Activated naive CD8-positive, alpha-beta T cell treated with anti-CD3 and anti-CD28 coated beads, Interleukin-2, amount 10 ng/mL, durations not matched to agents 7 days and 5 days (primary cell): ENCODE data around the gene CNTNAP5. TPM values are rescaled to one million over a fixed set of nuclear protein-coding genes. Genes with fewer than 3 reads are reported as not detected.

Experiments
- ATAC-seq: fragments of 150-1000 bp; cut with Tn5 transposase; one replicate; pipeline ENCODE4 v1.10.0; 2021; ENCODE audit warnings: low read depth, moderate library complexity
- POLR2A ChIA-PET: fragments of 350-600 bp; sonication (Branson Sonifier 250); formaldehyde crosslinking; loops from one replicate; lab custom pipeline; 2021; ENCODE audit warnings: antibody characterized with exemption; lab: Charles Lee
- DNase-seq: peaks from one replicate; pipeline ENCODE4 v3.0.0; 2021
- H3K27ac Mint-ChIP-seq: one replicate; pipeline ENCODE4 v1.8.0; 2022; ENCODE audit warnings: mild to moderate bottlenecking, mixed read lengths
- H3K27me3 Mint-ChIP-seq: one replicate; pipeline ENCODE4 v1.8.0; 2022; ENCODE audit warnings: mild to moderate bottlenecking, moderate library complexity, mixed read lengths
- H3K36me3 Mint-ChIP-seq: one replicate; pipeline ENCODE4 v1.8.0; 2021; ENCODE audit warnings: mild to moderate bottlenecking, mixed read lengths
- H3K4me1 Mint-ChIP-seq: one replicate; pipeline ENCODE4 v1.8.0; 2021; ENCODE audit warnings: mixed read lengths
- H3K4me3 Mint-ChIP-seq: one replicate; pipeline ENCODE4 v1.8.0; 2022; ENCODE audit warnings: mild to moderate bottlenecking, moderate library complexity, mixed read lengths
- H3K9me3 Mint-ChIP-seq: one replicate; pipeline ENCODE4 v1.8.0; 2021; ENCODE audit warnings: mixed read lengths
- total RNA-seq, 2 experiments: library from RNA; stranded (reverse); gene quantifications; one replicate each; pipeline ENCODE4 v1.2.3, GENCODE V29; 2021

Gene CNTNAP5
- total RNA-seq, 2 experiments from 2014 or later, result not detected

- Mint-ChIP-seq H3K36me3 (no peaks in the 10 kb centered on the region), H3K9me3 (peaks cover 2% of the 10 kb centered on the region), H3K27ac (no peak overlapping the region), H3K4me1 (no peaks in the 10 kb centered on the region), H3K4me3 (no peak overlapping the region), H3K27me3 (no peaks in the 10 kb centered on the region)
- ATAC-seq (no peak), DNase-seq (no peak)
- POLR2A ChIA-PET, result no interaction called here
Measured at GRCh38 chr2:124147552-124147951, 122.5 kb downstream of the CNTNAP5 start.

GRCh38 chr2:124149571-124149970 is 124.5 kb downstream of the CNTNAP5 start:
- Mint-ChIP-seq H3K27me3 (no peaks in the 10 kb centered on the region), H3K4me1 (no peaks in the 10 kb centered on the region), H3K4me3 (no peak overlapping the region), H3K36me3 (no peaks in the 10 kb centered on the region), H3K27ac (no peak overlapping the region), H3K9me3 (peaks cover 2% of the 10 kb centered on the region)
- DNase-seq, result no peak
- ATAC-seq, result no peak
- POLR2A ChIA-PET, result no interaction called here

GRCh38 chr2:124151691-124152090 is 126.6 kb downstream of the CNTNAP5 start:
- no peak for ATAC-seq

GRCh38 chr2:124153713-124154112 is 128.6 kb downstream of the CNTNAP5 start:
- Mint-ChIP-seq H3K36me3 (no peaks in the 10 kb centered on the region), H3K9me3 (peaks cover 2% of the 10 kb centered on the region), H3K4me1 (no peaks in the 10 kb centered on the region), H3K4me3 (no peak overlapping the region), H3K27ac (no peak overlapping the region), H3K27me3 (no peaks in the 10 kb centered on the region)
- DNase-seq, result no peak
- no peak for ATAC-seq
- POLR2A ChIA-PET, result no interaction called here

More at GRCh38 chr2:124151691-124152090, 126.6 kb downstream of the CNTNAP5 start:
- Mint-ChIP-seq H3K27ac (no peak overlapping the region), H3K9me3 (peaks cover 2% of the 10 kb centered on the region), H3K4me1 (no peaks in the 10 kb centered on the region), H3K27me3 (no peaks in the 10 kb centered on the region), H3K4me3 (no peak overlapping the region), H3K36me3 (no peaks in the 10 kb centered on the region)
- POLR2A ChIA-PET, result no interaction called here
- no peak for DNase-seq

- no peak for ATAC-seq
- Mint-ChIP-seq H3K27ac (no peak overlapping the region), H3K4me1 (no peaks in the 10 kb centered on the region), H3K27me3 (no peaks in the 10 kb centered on the region), H3K4me3 (no peak overlapping the region), H3K36me3 (no peaks in the 10 kb centered on the region), H3K9me3 (no peaks in the 10 kb centered on the region)
- no peak for DNase-seq
- POLR2A ChIA-PET, result no interaction called here
Measured at GRCh38 chr2:124159166-124159565, 134.1 kb downstream of the CNTNAP5 start.

- ATAC-seq (no peak), DNase-seq (no peak)
- no peaks in the 10 kb centered on the region for H3K4me1 Mint-ChIP-seq
- H3K27me3 Mint-ChIP-seq, result no peaks in the 10 kb centered on the region
- POLR2A ChIA-PET, result no interaction called here
- H3K9me3 Mint-ChIP-seq, result no peaks in the 10 kb centered on the region
- H3K27ac Mint-ChIP-seq, result no peak overlapping the region
- H3K36me3 Mint-ChIP-seq, result no peaks in the 10 kb centered on the region
- no peak overlapping the region for H3K4me3 Mint-ChIP-seq
Measured at GRCh38 chr2:124161542-124161941, 136.5 kb downstream of the CNTNAP5 start.

GRCh38 chr2:124162256-124162655 is 137.2 kb downstream of the CNTNAP5 start:
- no peaks in the 10 kb centered on the region for H3K4me1 Mint-ChIP-seq
- no peak overlapping the region for H3K4me3 Mint-ChIP-seq
- H3K27me3 Mint-ChIP-seq, result no peaks in the 10 kb centered on the region
- no peaks in the 10 kb centered on the region for H3K36me3 Mint-ChIP-seq
- no peak overlapping the region for H3K27ac Mint-ChIP-seq
- DNase-seq (no peak), ATAC-seq (no peak)
- no peaks in the 10 kb centered on the region for H3K9me3 Mint-ChIP-seq
- POLR2A ChIA-PET, result no interaction called here

GRCh38 chr2:124163840-124164239 is 138.8 kb downstream of the CNTNAP5 start:
- H3K36me3 Mint-ChIP-seq, result no peaks in the 10 kb centered on the region
- no peaks in the 10 kb centered on the region for H3K9me3 Mint-ChIP-seq
- no peaks in the 10 kb centered on the region for H3K27me3 Mint-ChIP-seq
- DNase-seq, result no peak
- no peaks in the 10 kb centered on the region for H3K4me1 Mint-ChIP-seq
- POLR2A ChIA-PET, result no interaction called here
- H3K4me3 Mint-ChIP-seq, result no peak overlapping the region
- no peak overlapping the region for H3K27ac Mint-ChIP-seq
- no peak for ATAC-seq

GRCh38 chr2:124165698-124166097 is 140.6 kb downstream of the CNTNAP5 start:
- no peak for DNase-seq

GRCh38 chr2:124171472-124172063 is 146.5 kb downstream of the CNTNAP5 start:
- H3K4me3 Mint-ChIP-seq, result no peak overlapping the region
- DNase-seq (no peak), ATAC-seq (no peak)
- H3K27ac Mint-ChIP-seq, result no peak overlapping the region
- POLR2A ChIA-PET, result no interaction called here
- no peaks in the 10 kb centered on the region for H3K27me3 Mint-ChIP-seq
- H3K9me3 Mint-ChIP-seq, result peaks cover 5% of the 10 kb centered on the region
- H3K36me3 Mint-ChIP-seq, result no peaks in the 10 kb centered on the region
- H3K4me1 Mint-ChIP-seq, result no peaks in the 10 kb centered on the region

More at GRCh38 chr2:124165698-124166097, 140.6 kb downstream of the CNTNAP5 start:
- ATAC-seq, result no peak
- no peaks in the 10 kb centered on the region for H3K4me1 Mint-ChIP-seq
- H3K27me3 Mint-ChIP-seq, result no peaks in the 10 kb centered on the region
- H3K9me3 Mint-ChIP-seq, result peaks cover 5% of the 10 kb centered on the region
- no peaks in the 10 kb centered on the region for H3K36me3 Mint-ChIP-seq
- no peak overlapping the region for H3K4me3 Mint-ChIP-seq
- POLR2A ChIA-PET, result no interaction called here
- H3K27ac Mint-ChIP-seq, result no peak overlapping the region

- no peaks in the 10 kb centered on the region for H3K36me3 Mint-ChIP-seq
- no peak for DNase-seq
- H3K27me3 Mint-ChIP-seq, result no peaks in the 10 kb centered on the region
- H3K4me3 Mint-ChIP-seq, result no peak overlapping the region
- ATAC-seq, result no peak
- no peaks in the 10 kb centered on the region for H3K4me1 Mint-ChIP-seq
- peaks cover 2% of the 10 kb centered on the region for H3K9me3 Mint-ChIP-seq
- POLR2A ChIA-PET, result no interaction called here
- no peak overlapping the region for H3K27ac Mint-ChIP-seq
Measured at GRCh38 chr2:124178719-124179118, 153.6 kb downstream of the CNTNAP5 start.

- ATAC-seq (no peak), DNase-seq (no peak)
- POLR2A ChIA-PET, result no interaction called here
- H3K36me3 Mint-ChIP-seq, result no peaks in the 10 kb centered on the region
- no peak overlapping the region for H3K27ac Mint-ChIP-seq
- H3K4me3 Mint-ChIP-seq, result no peak overlapping the region
- H3K9me3 Mint-ChIP-seq, result peaks cover 2% of the 10 kb centered on the region
- no peaks in the 10 kb centered on the region for H3K27me3 Mint-ChIP-seq
- H3K4me1 Mint-ChIP-seq, result no peaks in the 10 kb centered on the region
Measured at GRCh38 chr2:124180635-124181034, 155.5 kb downstream of the CNTNAP5 start.

- ATAC-seq (no peak), DNase-seq (no peak)
- Mint-ChIP-seq H3K4me3 (no peak overlapping the region), H3K9me3 (no peaks in the 10 kb centered on the region), H3K27ac (no peak overlapping the region), H3K4me1 (no peaks in the 10 kb centered on the region), H3K27me3 (no peaks in the 10 kb centered on the region), H3K36me3 (no peaks in the 10 kb centered on the region)
- POLR2A ChIA-PET, result no interaction called here
Measured at GRCh38 chr2:124186801-124187200, 161.7 kb downstream of the CNTNAP5 start.

GRCh38 chr2:124187948-124188347 is 162.9 kb downstream of the CNTNAP5 start:
- DNase-seq, result no peak
- POLR2A ChIA-PET, result no interaction called here
- Mint-ChIP-seq H3K36me3 (no peaks in the 10 kb centered on the region), H3K9me3 (no peaks in the 10 kb centered on the region), H3K27ac (no peak overlapping the region), H3K4me1 (no peaks in the 10 kb centered on the region), H3K27me3 (no peaks in the 10 kb centered on the region), H3K4me3 (no peak overlapping the region)
- no peak for ATAC-seq

GRCh38 chr2:124193706-124194105 is 168.6 kb downstream of the CNTNAP5 start:
- POLR2A ChIA-PET, result no interaction called here
- Mint-ChIP-seq H3K36me3 (no peaks in the 10 kb centered on the region), H3K27me3 (no peaks in the 10 kb centered on the region), H3K27ac (no peak overlapping the region), H3K4me3 (no peak overlapping the region), H3K4me1 (no peaks in the 10 kb centered on the region), H3K9me3 (no peaks in the 10 kb centered on the region)
- DNase-seq (no peak), ATAC-seq (no peak)
